IMR-90 (cell line): ENCODE data around the gene SMKR1.

ENCODE experiments used
- BHLHE40 ChIP-seq: fragments of 150-350 bp; IDR thresholded peaks from 2 replicates; pipeline ENCODE4 v1.6.1; 2016; ENCODE audit warnings: mild to moderate bottlenecking, low read depth, low read length
- CTCF ChIP-seq: conservative IDR thresholded peaks from 2 replicates; pipeline ENCODE4 v1.5.1; 2012; ENCODE audit warnings: mild to moderate bottlenecking, low read depth, low read length, improper control_type of control experiment
- MXI1 ChIP-seq: IDR thresholded peaks from 2 replicates; pipeline ENCODE4 v1.6.1; 2012; ENCODE audit warnings: low read depth, mild to moderate bottlenecking, low read length, moderate library complexity, borderline replicate concordance
- POLR2A ChIP-seq: IDR thresholded peaks from 2 replicates; pipeline ENCODE4 v1.6.1; 2012; ENCODE audit warnings: mild to moderate bottlenecking, low read depth, low read length
- RAD21 ChIP-seq: IDR thresholded peaks from 2 replicates; pipeline ENCODE4 v1.6.1; 2012; ENCODE audit warnings: low read length, improper control_type of control experiment
- RCOR1 ChIP-seq: IDR thresholded peaks from 2 replicates; pipeline ENCODE4 v1.6.1; 2012; ENCODE audit warnings: mild to moderate bottlenecking, low read length, improper control_type of control experiment; ENCODE audit not compliant: insufficient replicate concordance

DNA sequence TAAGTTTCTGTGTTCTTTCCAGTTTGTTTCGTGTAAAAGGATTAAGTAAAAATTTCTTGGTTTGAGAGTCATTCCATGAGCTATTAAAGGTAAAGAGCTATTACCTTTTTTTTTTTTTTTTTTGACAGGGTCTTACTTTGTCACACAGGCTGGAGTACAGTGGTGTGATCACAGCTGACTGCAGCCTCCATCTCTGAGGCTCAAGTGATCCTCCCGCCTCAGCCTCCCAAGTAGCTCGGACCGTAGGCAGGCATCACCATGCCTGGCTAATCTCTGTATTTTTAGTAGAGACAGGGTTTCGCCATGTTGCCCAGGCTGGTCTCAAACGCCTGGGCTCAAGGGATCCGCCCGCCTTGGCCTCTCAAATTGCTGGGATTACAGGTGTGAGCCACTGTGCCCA lies 1.4 kb downstream of the SMKR1 start:
- no peak for TF ChIP-seq POLR2A
- no peak for TF ChIP-seq RCOR1
- no peak for TF ChIP-seq CTCF
- TF ChIP-seq BHLHE40, result no peak
- no peak for TF ChIP-seq MXI1
- TF ChIP-seq RAD21, result no peak
